ENCODE results near the gene HTATIP2.
"Not testable (repeated sequence)": the region's sequence is repeated elsewhere in the genome, so short reads cannot be mapped to it uniquely, and the experiment has no call there.

The HTATIP2 gene

GRCh38 chr11:20373568-20374209, 10.2 kb downstream of the HTATIP2 start:
- DNase-seq (ENCODE audit: low read depth), result no peak
- no peak for TF ChIP-seq MYC (IDR thresholded peaks at IDR 0.05; ENCODE audit: low read depth, low read length)
- no peak for TF ChIP-seq MAX (IDR thresholded peaks at IDR 0.05; ENCODE audit: low read depth, low read length)
- TF ChIP-seq POLR2A (IDR thresholded peaks at IDR 0.05; ENCODE audit: extremely low read depth, insufficient read length), result no peak
- no peak for TF ChIP-seq CTCF (IDR thresholded peaks at IDR 0.05; ENCODE audit: low read depth, low read length)

GRCh38 chr11:20374741-20375300, 11.3 kb downstream of the HTATIP2 start:
- no peak for DNase-seq (ENCODE audit: low read depth)
- TF ChIP-seq MAX (IDR thresholded peaks at IDR 0.05; ENCODE audit: low read depth, low read length) (no peak), MYC (IDR thresholded peaks at IDR 0.05; ENCODE audit: low read depth, low read length) (no peak), POLR2A (IDR thresholded peaks at IDR 0.05; ENCODE audit: extremely low read depth, insufficient read length) (no peak), CTCF (IDR thresholded peaks at IDR 0.05; ENCODE audit: low read depth, low read length) (no peak)

More at GRCh38 chr11:20373568-20374209, 10.2 kb downstream of the HTATIP2 start:
- no peak overlapping the region for H3K4me3 ChIP-seq (ENCODE audit: low read depth, low read length)

GRCh38 chr11:20376162-20376730, 12.7 kb downstream of the HTATIP2 start:
- H3K4me3 ChIP-seq (ENCODE audit: low read depth, low read length), result no peak overlapping the region
- DNase-seq (ENCODE audit: low read depth), result no peak

More at GRCh38 chr11:20374741-20375300, 11.3 kb downstream of the HTATIP2 start:
- H3K4me3 ChIP-seq (ENCODE audit: low read depth, low read length), result no peak overlapping the region

GRCh38 chr11:20385996-20386395, 22.5 kb downstream of the HTATIP2 start:
- DNase-seq (ENCODE audit: low read depth); H3K4me3 ChIP-seq (ENCODE audit: low read depth, low read length): not testable (repeated sequence)

More at GRCh38 chr11:20376162-20376730, 12.7 kb downstream of the HTATIP2 start:
- TF ChIP-seq POLR2A (IDR thresholded peaks at IDR 0.05; ENCODE audit: extremely low read depth, insufficient read length) (no peak), CTCF (IDR thresholded peaks at IDR 0.05; ENCODE audit: low read depth, low read length) (no peak), MYC (IDR thresholded peaks at IDR 0.05; ENCODE audit: low read depth, low read length) (no peak), MAX (IDR thresholded peaks at IDR 0.05; ENCODE audit: low read depth, low read length) (no peak)

DNA sequence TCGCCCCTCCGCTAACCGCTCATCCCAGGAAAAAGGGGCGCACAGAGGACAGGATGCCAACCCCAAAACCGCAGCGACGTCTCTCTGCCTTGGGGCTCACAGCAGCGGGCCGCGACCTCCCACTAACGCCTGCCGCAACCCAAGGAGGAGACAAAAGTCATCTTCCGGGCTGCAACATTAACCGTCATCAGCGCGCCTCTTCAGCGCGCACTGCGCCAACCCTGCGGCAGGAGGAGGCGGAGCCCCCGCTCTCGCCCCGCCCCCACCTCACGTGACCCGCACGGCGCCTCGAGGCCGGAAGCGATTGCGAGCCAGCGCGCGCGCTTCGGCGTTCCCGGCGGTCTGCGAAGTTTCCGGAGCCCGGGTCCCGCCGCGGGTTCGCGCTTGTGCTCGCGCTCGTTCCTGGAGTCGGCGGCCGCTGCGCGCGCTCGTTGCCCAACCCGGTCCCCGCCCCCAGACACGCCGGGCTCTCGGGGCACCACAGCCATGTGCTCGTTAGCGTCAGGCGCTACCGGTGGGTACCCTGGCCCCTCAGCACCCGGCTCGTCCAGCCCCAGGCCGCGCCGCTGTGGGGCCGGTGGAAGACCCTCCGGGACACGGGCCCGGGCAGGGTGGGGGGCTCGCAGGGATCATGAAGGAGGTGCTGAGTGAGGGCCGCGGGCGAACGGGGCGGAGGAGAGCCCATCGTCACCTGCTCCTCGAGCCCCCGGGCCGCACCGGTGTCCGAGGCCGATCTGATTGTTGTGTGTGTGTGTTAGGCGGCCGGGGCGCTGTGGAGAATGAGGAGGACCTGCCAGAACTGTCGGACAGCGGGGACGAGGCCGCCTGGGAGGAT, 24.0 kb downstream of the HTATIP2 start, which contains the start of gene PRMT3:
PRMT3 (plus strand) TSS at position 456 of the 835 bp plus-strand sequence; CDS start at position 487, 31 bp downstream.
- peak within 1 kb of the TSS; percentile 89 for H3K4me3 ChIP-seq (ENCODE audit: low read depth, low read length)
- TF ChIP-seq POLR2A (IDR thresholded peaks at IDR 0.05; ENCODE audit: extremely low read depth, insufficient read length) (peak; percentile 72), MYC (IDR thresholded peaks at IDR 0.05; ENCODE audit: low read depth, low read length) (peak; percentile 96), CTCF (IDR thresholded peaks at IDR 0.05; ENCODE audit: low read depth, low read length) (no peak), MAX (IDR thresholded peaks at IDR 0.05; ENCODE audit: low read depth, low read length) (peak; percentile 87)
- peak; percentile 96 for DNase-seq (ENCODE audit: low read depth)
